Right lobe of liver (tissue), 4 donors: ENCODE measurements around the gene MTHFS.

Experiments
- POLR2A ChIP-seq: fragments of 450-650 bp; IDR thresholded peaks from one replicate; pipeline ENCODE4 v1.6.1; 2017; ENCODE audit warnings: antibody characterized with exemption, mild to moderate bottlenecking
- TF ChIP-seq, protein P1 (sequence below), 4 donors: fragments of 200-600 bp in 3 of 4; fragments of 450-650 bp in 1 of 4; IDR thresholded peaks; one replicate each; pipeline versions ENCODE4 v1.5.1 to v1.8.0; 2016 to 2022; ENCODE audit warnings: antibody characterized with exemption in 4 of 4, mild to moderate bottlenecking in 2 of 4
- donor health status: DM: no; HTN: no; CAD: no.
- donor health status: DM: no; HTN: no; CAD: no.
- donor health status: DM: no; HTN: yes; CAD: no.

DNA sequence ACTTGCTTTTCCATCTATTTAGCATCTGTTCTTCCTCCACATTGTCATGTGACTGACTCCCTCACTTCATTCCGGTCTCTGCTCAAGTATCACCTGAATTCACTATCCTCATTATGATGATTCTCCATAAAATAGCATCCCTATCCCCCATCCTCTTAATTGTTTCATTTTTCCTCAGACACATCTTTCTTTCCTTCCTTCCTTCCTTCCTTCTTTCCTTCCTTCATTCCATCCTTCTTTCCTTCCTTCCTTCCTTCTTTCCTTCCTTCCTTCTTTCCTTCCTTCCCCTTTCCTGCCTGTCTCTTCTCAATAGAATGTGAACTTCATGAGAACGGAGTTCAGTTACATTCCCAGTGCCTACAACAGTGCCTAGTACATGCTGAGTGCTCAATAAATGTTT is 32.6 kb upstream of the MTHFS start:
- TF ChIP-seq, protein P1, sequence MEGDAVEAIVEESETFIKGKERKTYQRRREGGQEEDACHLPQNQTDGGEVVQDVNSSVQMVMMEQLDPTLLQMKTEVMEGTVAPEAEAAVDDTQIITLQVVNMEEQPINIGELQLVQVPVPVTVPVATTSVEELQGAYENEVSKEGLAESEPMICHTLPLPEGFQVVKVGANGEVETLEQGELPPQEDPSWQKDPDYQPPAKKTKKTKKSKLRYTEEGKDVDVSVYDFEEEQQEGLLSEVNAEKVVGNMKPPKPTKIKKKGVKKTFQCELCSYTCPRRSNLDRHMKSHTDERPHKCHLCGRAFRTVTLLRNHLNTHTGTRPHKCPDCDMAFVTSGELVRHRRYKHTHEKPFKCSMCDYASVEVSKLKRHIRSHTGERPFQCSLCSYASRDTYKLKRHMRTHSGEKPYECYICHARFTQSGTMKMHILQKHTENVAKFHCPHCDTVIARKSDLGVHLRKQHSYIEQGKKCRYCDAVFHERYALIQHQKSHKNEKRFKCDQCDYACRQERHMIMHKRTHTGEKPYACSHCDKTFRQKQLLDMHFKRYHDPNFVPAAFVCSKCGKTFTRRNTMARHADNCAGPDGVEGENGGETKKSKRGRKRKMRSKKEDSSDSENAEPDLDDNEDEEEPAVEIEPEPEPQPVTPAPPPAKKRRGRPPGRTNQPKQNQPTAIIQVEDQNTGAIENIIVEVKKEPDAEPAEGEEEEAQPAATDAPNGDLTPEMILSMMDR (IDR thresholded peaks at IDR 0.05) = no peak
- no peak for TF ChIP-seq POLR2A
